Pulmonary artery endothelial cell (primary cell): ENCODE data around the gene WASF3. TPM values are rescaled to one million over a fixed set of nuclear protein-coding genes. Genes with fewer than 3 reads are reported as not detected.
A peak's percentile ranks its signal among the peaks of the same experiment; 100 is the strongest.
"Not testable (repeated sequence)": the region's sequence is repeated elsewhere in the genome, so short reads cannot be mapped to it uniquely, and the experiment has no call there.

ENCODE experiments used
- DNase-seq: peaks from one replicate; pipeline ENCODE4 v3.0.0-alpha.2; 2011; ENCODE audit warnings: low read depth, low spot score
- total RNA-seq: library from RNA; depleted of rRNA; stranded (reverse); fragments of >200 nt; gene quantifications from 2 replicates; pipeline ENCODE4 v1.2.3, GENCODE V29; 2014

WASF3 gene
- total RNA-seq, 1 donor from 2014 or later: 15.8 TPM

DNA sequence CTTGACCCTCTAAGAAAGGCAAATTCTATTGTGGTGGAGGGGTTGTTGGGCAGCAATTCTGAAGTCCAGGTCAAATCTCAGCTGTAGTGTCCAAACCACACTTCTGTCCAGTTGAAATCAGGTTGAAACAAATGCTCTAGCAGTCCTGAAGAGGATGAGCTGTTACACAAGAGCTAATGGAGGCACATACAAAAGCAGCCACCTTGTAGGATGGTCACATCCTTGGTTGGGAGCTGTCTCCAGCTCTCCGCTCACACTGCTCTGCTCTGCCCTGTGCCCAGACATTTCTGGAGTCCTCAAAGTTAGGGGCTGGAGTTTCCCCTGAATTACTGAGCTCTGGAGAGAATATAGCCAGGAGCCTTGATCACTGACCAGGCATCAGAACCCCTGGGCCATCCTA lies 155.9 kb downstream of the WASF3 start:
- DNase-seq: no peak

DNA sequence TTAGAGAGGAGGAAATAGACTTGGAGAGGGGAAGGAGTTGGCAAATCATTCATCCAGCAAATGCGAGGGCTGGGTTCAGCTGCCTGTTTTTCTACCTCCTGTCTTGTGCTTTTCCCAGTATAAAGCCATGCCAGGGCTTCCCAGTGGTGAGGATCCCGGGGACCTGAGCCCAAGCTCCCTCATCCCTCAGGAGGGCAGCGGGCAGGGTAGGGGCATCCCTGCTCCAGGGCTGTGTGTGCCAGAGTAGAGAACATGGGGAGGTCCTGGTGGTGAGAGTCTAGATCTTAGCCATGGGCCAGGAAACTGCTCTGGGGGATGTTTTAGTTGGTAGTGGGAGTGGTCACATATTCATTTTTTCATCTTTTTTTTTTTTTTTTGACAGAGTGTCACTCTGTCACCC lies 159.5 kb downstream of the WASF3 start:
- DNase-seq: no peak

DNA sequence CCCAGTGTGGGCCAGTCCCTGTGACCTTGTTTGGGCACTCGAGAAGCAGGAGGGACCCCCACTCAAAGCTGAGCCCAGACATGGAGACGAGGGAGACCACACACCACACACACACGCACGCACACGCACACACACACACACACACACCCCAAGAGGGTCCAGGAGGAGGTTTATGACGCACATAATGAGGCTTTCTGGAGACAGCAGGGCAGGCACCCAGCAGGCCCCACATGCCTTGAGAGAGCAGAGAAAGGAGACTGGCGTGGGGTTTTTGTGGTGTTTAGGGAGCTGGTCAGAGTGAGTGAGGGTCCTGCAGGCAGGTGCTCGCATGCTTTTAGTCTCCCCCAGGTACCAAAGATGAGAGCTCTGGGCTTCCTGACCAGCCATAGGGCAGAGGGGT lies 160.7 kb downstream of the WASF3 start:
- DNase-seq: no peak

DNA sequence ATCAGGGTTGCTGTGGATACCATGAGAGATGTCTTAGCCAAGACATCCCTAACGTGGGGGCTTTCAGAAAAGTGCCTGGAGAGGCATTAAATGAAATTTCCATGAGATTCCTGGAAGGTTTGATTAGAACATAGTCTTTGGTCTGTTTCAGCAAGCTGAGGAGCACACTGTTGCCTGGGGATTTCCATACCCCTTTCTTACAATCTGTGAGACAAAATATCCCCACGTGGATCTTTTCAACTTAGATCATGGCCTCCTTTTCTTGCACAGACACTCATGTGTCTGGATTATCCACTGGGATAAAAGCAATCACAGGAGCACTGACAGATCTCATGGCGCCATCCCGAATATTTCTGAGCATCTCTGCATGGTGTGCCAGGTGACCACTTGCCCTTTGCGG lies 161.4 kb downstream of the WASF3 start:
- DNase-seq: no peak

DNA sequence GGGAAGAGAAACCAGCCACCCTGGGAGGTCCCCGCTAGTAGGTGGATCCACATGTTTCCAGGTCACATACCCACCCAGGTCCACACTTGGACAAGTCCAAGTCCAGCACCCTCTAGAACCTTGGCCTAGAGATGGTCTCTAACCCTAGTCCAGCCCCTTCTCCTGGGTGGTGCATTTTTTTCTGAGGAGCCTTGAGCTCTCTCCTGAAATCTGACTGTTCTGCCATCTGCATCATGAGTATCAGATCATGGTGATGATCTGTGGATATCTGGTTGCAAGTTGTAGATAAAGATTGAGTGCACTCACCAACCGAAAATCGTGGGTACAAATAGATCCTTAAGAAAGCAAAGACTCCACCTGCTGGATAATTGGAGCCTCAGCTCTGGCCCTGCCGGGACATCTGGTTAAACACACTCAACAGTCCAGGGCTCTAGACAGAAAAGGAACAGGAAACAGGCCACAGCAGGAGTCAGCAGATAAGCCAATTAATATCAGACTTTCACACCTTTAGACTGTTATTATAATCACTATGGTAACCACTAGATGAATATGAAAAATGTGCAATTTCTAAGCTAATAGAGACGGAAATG lies 162.0 kb downstream of the WASF3 start:
- DNase-seq: peak; percentile 54

DNA sequence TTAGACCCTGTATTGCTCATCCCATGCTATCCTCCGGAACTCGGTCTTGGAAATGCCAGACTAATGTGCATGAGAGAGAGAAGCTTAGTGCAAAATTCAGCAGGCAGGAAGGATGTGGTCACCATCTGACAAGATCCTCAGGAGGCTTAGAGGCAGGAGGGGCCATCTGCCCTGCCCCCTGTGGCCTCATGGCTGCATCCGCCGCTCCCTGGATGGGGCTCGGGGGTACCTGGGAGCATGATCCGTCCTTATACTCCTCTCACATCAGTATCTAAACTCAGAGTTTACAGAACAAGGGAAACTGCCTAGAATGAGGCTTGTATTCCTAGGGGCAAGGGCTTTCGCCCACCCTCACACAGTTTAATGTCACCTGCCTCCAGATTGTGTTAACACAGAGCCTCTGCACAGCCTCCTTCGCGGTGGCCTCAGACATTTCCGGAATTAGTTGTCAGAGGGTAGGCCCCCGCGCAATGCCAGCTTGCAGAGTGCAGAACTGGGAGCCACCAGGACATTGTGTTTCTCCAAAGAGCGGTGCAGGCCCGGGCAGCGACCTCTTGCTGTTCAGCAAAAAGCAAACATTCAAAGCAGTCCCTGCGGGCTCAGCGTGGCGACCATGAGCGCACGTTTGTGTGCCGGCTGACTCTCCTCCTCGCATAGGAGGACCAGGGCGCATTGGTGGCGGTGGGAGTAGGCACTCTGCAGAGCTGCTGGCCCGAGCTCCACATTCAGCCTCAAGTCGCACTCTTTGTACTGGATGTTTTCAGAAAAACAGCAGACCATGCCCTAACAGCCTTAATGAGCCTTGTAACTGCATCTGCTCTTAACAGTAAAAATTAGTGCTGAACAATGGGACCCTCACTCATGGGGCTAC lies 164.0 kb downstream of the WASF3 start:
- DNase-seq: no peak

DNA sequence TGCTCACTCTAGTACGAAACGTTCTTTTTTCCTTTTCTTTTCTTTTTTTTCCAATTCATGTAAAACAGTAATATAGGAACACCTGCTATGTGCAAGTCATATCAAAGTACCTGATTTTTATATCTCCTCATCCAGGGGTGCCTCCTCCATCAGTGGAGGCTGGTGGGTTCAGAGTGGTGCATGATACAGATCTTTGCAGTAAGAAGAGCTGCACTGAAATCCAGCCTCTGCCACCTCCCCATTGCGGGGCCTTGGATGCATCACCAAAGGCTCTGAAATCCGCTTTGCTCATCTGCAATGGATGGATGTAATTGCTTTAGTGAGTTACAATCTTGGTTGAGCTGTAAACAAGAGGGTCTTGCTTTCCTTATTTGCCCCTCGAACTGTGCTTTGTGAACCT lies 164.8 kb downstream of the WASF3 start:
- DNase-seq: no peak

DNA sequence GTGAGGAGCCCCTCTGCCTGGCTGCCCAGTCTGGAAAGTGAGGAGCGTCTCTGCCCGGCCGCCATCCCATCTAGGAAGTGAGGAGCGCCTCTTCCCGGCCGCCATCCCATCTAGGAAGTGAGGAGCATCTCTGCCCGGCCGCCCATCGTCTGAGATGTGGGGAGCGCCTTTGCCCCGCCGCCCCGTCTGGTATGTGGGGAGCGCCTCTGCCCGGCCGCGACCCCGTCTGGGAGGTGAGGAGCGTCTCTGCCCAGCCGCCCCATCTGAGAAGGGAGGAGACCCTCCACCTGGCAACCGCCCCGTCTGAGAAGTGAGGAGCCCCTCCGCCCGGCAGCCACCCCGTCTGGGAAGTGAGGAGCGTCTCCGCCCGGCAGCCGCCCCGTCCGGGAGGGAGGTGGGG lies 166.1 kb downstream of the WASF3 start:
- DNase-seq: not testable (repeated sequence)

DNA sequence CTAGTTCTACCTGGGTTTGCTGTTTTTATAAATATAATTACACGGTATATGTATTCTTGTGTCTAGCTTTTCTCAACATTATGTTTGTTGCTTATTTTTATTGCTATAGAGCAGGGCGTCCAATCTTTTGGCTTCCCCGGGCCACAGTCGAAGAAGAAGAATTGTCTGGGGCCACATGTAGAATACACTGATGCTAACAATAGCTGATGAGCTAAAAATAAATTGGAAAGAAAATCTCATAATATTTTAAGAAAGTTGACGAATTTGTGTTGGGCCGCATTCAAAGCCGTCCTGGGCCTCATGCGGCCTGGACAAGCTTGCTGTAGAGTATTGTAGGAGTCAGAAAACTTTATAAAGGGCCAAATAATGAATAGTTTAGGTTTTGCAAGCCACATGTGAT lies 169.2 kb downstream of the WASF3 start:
- DNase-seq: no peak

DNA sequence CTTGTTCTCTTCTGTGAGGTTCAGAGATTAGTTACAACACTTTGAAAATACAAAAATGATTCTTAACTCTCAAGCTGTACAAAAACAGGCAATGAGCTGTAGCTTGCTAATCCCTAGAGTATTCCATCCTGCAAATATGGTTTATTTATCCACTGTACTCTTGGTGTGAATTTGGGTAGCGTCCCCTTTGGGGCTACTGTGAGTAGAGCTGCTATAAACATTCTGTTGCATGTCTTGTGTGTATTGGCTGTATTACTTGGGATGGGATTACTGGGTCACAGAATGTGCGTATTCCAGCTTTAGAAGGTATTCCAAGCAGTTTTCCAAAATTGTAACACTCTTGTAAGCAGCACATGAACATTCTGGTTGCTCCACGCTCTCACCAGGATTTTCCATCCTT lies 169.6 kb downstream of the WASF3 start:
- no peak for DNase-seq

DNA sequence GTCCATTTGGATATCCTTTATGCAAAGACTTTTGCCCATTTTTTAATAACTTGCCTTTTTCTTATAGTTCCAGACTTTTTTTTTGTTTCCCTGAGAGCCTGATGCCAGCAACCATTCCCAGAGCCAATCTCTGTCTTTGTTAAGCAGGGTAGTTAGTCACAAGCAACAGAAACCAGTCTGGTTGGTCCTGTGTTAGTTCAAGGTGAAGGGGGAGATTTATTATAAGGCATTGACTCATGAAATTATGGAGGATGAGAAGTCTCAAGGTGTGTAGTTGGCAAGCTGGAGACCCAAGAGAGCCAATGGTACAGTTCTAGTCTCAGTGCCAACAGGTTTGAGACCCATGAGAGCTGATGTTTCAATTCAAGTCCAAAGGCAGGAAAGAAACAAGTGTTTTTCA lies 170.2 kb downstream of the WASF3 start:
- DNase-seq: no peak

DNA sequence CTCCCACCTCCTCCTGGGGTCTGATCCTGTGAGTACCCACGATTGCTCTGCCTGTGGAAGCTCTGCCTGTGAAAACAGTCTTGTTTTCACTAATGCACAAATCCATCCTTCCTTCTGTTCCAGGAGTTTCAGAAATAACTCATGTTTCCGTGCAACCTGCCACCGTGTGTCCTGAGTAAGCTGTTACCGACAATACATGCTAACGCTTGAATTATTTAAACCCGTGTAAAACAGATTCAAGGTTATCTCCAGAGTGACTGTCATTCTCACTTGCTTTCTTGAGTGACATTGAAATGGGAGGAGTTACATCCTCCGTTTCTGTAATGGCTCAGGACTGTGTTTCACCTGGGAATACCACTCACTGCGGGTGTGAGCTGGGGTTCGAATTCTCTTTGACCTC lies 178.2 kb downstream of the WASF3 start:
- no peak for DNase-seq

Other genes starting within 250 kb of the WASF3 start
- not detected in 2 replicates for gene GPR12, start 203.1 kb downstream of the WASF3 start, total RNA-seq